Activated naive CD4-positive, alpha-beta T cell treated with Interleukin-2 at 50 U/mL for 16 hours (primary cell): ENCODE results near the gene JMJD6.
"Not testable (repeated sequence)": the region's sequence is repeated elsewhere in the genome, so short reads cannot be mapped to it uniquely, and the experiment has no call there.

Experiments
- DNase-seq: peaks from one replicate; pipeline ENCODE4 v3.0.0-alpha.2; 2020

Gene JMJD6

GRCh38 chr17:76736349-76737081, 10.1 kb upstream of the JMJD6 start:
- peak; percentile 72 for DNase-seq

GRCh38 chr17:76735586-76736348, 9.4 kb upstream of the JMJD6 start:
- DNase-seq, result no peak

DNA sequence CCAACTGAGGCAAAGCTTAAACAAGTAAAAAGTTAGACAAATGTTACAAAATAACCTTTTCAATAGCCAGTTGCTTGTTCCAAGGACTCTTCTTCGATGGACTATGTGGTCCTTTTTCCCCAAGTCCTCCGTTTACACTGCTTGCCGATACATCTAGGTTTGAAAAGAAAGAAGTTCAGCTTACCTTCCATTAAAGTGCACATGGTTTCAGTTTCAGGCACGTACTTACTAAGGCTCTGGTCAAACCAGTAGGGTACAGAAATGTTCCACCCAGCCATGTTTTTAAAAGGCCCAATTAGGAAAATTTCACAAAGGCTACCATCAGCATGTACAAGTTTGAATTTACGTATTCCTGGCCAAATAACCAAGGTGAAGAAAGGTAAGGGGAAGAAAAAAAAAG, 8.6 kb upstream of the JMJD6 start:
- DNase-seq, result no peak

DNA sequence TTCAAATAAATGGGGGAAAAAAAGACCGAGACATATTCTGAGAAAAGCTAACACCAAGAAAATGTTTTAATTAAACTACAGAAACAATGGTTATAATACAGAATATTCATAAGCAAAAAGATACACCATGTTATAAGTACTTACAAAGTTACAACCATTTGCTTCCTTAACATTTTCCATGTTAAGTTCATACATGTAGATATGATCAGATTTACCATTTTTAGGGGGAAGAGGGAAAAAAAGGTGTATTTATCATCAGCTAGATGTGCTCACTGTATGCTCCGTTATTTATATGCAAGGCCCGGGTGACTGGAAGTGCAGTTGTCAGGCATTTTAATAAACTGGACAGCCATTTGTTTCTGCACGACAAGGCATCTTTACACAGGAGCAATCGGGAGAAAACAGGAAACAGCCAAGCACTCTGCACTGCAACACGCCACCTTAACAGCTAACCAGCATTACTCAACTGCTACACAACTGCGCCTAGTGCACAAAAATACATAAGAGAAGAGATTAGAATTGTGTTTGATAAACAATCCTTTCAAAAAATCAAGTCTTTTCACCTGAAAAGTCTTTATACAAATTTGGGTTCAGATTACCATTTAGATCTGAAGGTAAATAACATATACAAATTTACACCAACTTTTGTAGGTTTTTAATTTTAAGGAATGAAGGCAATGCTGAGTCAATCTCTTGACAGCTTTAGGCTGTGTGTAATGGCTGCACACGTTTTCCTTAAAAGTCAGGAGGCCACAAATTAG, 7.9 kb upstream of the JMJD6 start:
- DNase-seq, result peak; percentile 20

GRCh38 chr17:76733618-76733957, 7.2 kb upstream of the JMJD6 start:
- no peak for DNase-seq

DNA sequence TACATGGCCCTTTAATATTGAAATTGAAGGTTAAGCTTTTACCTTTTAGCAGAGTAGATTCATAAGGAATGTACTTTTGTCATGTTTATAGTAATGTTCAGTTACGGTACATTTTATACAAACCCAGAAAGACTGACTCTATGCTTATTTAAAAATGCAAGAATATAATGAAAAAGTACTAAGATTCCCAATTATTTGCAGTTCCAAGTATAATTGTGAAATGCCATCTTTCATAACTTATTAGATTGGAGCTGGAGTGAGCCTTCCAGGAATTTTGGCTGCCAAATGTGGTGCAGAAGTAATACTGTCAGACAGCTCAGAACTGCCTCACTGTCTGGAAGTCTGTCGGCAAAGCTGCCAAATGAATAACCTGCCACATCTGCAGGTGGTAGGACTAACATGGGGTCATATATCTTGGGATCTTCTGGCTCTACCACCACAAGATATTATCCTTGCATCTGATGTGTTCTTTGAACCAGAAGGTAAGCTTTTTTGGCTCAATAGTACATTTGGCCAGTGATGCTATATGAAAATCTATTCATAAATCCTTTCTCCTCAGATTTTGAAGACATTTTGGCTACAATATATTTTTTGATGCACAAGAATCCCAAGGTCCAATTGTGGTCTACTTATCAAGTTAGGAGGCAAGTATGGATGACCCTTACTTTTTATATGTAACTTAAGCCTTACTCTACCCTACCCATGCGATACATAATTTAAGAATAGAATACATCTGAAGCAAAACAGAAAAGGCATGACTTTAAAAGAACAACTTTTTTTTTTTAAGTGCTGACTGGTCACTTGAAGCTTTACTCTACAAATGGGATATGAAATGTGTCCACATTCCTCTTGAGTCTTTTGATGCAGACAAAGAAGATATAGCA, 6.6 kb upstream of the JMJD6 start:
- DNase-seq, result no peak

DNA sequence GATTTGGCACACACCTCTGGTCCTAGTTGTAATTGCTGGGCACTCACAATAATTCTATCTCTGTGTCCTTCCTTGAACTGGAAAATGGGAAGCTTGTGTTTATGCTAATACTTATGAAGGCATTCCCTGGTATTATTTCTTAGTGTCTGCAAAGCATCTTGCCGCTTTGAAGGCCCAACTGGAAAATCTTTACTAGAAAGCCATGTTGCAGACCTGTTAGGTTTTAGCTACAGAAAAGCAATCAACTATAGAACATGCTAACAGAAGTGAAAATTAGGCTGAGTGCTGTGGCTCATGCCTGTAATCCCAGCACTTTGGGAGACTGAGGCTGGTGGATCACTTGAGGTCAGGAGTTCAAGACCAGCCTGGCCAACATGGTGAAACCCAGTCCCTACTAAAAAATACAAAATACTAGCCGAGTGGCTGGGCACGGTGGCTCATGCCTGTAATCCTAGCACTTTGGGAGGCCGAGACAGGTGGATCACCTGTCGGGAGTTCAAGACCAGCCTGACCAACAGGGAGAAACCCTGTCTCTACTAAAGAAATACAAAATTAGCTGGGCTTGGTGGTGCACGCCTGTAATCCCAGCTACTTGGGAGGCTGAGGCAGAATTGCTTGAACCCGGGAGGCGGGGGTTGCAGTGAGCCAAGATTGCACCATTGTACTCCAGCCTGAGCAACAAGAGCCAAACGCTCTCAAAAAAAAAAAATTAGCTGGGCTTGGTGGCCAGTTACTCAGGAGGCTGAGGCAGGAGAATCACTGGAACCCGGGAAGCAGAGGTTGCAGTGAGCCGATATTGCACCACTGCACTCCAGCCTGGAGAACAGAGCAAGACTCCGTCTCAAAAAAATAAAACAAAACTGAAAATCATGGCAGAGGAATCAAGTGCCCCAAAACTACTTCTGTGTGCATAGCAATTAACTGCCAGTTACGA, 5.7 kb upstream of the JMJD6 start:
- not testable (repeated sequence) for DNase-seq

- DNase-seq, result peak; percentile 20
Observed at GRCh38 chr17:76727745-76728456, 1.5 kb upstream of the JMJD6 start.

- DNase-seq, result peak; percentile 80
Observed at GRCh38 chr17:76726776-76727718, 641 bp upstream of the JMJD6 start, which contains the start of gene METTL23. Gene METTL23 (plus strand): TSS chr17:76726839. CDS start chr17:76729711, 2,872 bp downstream.

DNA sequence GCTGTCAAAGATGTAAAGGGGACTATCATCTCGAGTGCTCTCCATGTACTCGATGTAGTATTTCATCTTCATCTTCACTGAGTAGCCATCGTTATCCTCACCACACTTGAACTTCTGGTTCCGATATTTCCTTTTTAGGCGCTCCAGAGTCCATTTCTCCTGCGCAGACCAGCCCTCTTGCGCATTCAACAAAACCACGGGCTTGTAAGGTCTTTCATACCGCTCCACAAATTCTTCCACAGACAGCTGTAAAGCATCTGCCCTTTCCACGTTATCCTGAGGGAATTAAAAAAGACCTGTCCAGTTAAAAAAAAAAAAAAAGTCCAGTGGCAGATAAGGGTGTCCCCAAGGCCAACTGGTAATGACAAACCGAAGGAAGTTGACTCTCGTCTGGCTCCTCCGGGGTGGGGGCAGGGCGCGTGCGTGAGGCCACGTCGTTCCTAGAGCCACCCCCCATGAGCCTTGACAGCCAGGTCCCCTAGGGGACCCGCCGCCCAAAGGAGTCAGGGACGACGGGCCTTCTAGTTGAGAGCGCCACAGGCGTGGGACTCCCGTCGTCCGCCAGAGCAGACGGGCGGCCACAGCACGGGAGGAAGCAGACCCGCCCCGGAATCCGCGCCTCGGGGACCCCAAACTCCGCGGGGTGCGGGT, 701 bp downstream of the JMJD6 start:
- peak; percentile 79 for DNase-seq

- DNase-seq, result no peak
Observed at GRCh38 chr17:76723812-76724211, 2.6 kb downstream of the JMJD6 start.

GRCh38 chr17:76722977-76723376, 3.4 kb downstream of the JMJD6 start:
- not testable (repeated sequence) for DNase-seq

DNA sequence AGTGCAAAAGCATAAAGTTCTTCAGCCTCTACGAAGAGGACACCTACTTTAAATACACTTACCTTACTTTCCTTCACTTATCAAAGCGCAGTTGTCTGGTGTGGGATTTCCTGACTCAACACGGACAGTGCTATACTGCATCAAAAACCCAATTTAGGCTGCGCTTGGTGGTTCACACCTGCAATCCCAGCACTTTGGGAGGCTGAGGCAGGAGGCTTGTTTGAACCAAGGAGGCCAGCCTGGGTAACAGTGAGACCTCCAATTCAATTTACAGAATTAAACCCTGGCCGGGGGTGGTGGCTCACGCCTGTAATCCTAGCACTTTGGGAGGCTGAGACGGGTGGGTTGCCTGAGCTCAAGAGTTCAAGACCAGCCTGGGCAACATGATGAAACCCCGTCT, 4.1 kb downstream of the JMJD6 start:
- DNase-seq, result no peak

DNA sequence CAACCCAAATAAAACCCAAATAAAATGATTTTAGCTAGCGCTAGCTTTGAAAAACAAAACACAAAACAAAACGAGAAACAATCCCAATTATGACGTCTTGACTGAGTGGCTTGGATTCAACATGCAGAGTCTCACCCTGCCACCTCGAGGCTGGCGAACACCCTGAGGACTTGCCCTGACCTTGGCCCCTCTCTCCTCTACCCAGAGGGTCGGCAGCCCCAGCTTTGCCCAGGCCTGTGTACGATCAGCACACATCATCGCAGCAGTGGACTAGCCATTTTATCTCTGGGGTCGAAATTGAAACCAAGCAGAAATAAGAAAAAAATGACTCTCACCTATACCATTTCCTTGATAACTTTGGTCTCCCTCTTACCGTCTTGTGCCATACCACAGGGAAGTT, 4.9 kb downstream of the JMJD6 start:
- DNase-seq, result no peak

DNA sequence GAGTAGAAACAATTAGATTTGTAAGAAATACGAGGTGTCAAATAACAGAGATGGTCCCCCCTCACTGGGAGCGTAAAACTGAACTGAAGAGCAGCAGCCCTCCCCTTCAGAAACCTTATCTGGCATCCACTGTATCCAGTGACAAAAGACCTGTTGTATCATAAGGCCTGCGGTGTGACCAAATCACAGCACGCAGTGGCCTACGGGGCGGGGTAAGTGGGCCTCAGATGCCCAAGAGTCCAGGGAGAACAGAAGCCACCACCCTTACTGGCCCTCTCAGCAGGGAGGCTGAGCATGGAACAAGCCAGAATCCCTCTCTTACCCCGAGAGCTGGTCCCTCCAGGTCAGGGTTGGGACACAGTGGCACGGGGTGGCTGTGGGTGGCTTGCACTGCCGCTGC, 5.5 kb downstream of the JMJD6 start:
- DNase-seq, result no peak

DNA sequence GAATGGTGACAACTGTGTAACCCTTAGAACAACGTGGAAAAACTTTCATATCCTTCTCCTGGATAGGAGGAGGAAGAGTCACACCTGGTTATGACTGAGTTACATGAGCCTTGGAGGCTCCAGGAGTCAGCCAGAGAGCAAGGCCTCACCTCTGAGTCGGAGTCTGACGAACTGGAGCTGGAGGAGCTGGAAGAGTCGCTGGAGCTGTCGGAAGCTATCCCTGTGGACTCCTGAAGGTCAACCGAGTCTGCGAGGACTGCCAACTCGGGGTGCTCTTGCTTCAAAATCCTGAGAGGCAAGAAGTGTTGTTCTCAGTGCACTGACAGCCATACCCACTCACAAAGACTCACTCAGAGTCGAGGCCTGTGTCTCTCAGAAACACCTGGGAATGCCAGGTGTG, 6.2 kb downstream of the JMJD6 start:
- DNase-seq, result no peak

DNA sequence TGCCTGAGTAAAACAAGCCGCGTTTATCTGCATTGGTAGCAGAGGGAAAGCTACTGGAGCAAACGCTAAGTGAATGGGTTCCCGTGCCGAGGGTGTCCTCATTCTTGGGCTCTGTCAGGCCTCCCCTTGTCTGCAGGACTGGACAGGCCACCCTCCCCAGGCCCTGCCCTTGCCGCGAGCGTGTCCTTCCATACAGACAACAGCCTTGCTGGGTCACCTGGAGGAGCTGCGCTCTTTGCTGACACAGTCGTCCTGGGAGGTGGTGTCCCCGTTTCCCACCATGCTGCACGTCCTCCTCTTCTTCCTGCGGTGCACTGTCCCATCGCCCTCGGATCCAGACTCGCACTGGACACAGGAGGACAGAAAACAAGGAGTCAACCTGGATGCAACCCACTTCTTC, 7.9 kb downstream of the JMJD6 start:
- DNase-seq, result no peak

GRCh38 chr17:76716839-76717215, 9.6 kb downstream of the JMJD6 start:
- DNase-seq, result no peak
